Colonic mucosa (tissue), 4 donors: ENCODE results near the gene KIF6. TPM values are rescaled to one million over a fixed set of nuclear protein-coding genes. Genes with fewer than 3 reads are reported as not detected.

ENCODE experiments used
- DNase-seq: peaks from one replicate; pipeline ENCODE4 v3.0.0-alpha.2; 2020
- H3K27ac ChIP-seq: fragments of 200-600 bp; one replicate; pipeline ENCODE4 v1.8.0; 2021
- H3K27me3 ChIP-seq: fragments of 200-600 bp; one replicate; pipeline ENCODE4 v1.8.0; 2021
- H3K36me3 ChIP-seq: fragments of 200-600 bp; one replicate; pipeline ENCODE4 v1.8.0; 2021
- H3K4me1 ChIP-seq: fragments of 200-600 bp; one replicate; pipeline ENCODE4 v1.8.0; 2021; ENCODE audit warnings: mild to moderate bottlenecking
- H3K4me3 ChIP-seq: fragments of 200-600 bp; one replicate; pipeline ENCODE4 v1.8.0; 2021
- H3K9ac ChIP-seq, 2 donors: one replicate each; pipeline ENCODE4 v1.7.0; 2013; ENCODE audit warnings: control low read depth in 2 of 2, low read depth in 2 of 2, low read length in 2 of 2
- H3K9me3 ChIP-seq: fragments of 200-600 bp; one replicate; pipeline ENCODE4 v1.8.0; 2021
- CTCF ChIP-seq: fragments of 200-600 bp; IDR thresholded peaks from one replicate; pipeline ENCODE4 v1.8.0; 2022; ENCODE audit warnings: antibody characterized with exemption, mild to moderate bottlenecking
- intact Hi-C: fragments of 100-400 bp; cut with DNase I; formaldehyde crosslinking; loops from one replicate; pipeline ENCODE4 v1.14.1; 2022
- total RNA-seq, 2 donors: library from RNA; stranded (reverse); fragmentation: NEBNext Ultra II Directional in 1 of 2; extraction: Animal tissue kit (Norgen Biotek cat#: 25700) in 1 of 2; gene quantifications; one replicate each; pipeline ENCODE4 v1.2.1, GENCODE V29; 2021
- donor health status: healthy.
- donor health status: DM: no; HTN: no; CAD: no.
- donor health status: DM: no; HTN: no; CAD: no.

The KIF6 gene
- total RNA-seq, 2 donors from 2014 or later: 0.08 to 0.17 TPM

DNA sequence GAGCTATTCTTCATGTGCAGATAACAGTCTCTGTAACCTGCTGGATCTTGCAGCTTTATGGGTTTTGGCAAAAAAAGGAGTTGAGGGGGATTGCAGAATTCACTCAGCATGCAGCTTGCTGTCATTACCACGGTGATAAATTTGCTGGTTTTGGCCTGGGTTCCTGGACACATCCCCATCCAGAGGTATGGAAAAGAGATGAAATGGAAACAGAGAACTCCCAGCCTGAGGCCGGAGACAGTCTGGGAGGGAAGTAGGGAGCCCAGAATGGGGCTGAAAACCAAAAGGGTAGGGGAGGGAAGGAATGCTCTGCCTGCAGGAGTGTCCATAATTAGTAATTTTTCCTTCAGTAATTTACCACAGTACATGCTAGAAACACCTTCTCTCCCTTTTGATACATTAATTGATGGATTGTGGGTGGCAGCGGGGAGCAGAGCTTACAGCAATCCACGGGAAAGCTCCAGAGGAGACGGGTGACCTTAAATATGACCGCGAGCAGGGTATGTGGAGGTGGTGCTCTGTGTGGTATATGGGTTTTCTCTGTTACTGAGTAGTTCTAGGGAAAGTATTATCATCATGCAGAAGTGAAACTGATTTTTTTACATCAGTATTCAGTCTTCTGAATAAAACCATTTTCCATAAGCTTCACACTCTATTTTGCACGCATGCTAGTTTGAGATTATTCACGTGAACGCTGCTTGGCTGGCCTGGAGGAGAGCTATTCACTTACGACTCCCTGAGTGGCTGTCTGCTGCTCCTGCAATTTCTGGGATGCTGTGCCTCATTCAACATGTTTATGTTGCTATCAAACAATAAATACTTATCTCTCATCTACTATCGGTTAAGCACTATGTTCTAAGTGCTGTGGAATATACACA lies 336.4 kb downstream of the KIF6 start:
- Histone ChIP-seq H3K36me3 (no peaks in the 10 kb centered on the region), H3K27ac (no peak overlapping the region), H3K9ac (no peak overlapping the region), H3K4me1 (no peaks in the 10 kb centered on the region), H3K9me3 (no peaks in the 10 kb centered on the region), H3K27me3 (no peaks in the 10 kb centered on the region), H3K4me3 (no peak overlapping the region)
- no peak for TF ChIP-seq CTCF
- DNase-seq: no peak
- intact Hi-C loops: no loop called here

DNA sequence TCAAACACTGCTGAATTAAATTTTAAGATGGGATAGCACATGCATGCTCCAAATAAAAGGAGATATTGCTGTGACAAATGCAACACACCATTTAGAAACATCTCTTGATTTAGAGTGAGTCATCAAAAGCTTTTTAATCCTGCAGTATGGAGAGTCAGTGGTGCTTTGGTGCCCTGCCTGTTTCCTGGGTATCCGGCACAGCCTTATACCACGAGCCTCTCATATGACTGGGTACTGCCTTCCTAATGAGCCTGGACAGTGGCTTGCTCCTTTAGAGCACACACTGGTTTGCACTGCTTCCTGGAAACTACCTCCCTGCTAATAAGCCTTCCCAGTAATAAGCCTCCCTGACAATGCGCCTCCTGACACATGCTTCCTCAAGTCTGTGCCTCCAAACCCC lies 337.4 kb downstream of the KIF6 start:
- TF ChIP-seq CTCF: no peak
- H3K27me3 ChIP-seq: no peaks in the 10 kb centered on the region
- H3K9me3 ChIP-seq: no peaks in the 10 kb centered on the region
- intact Hi-C loops: no loop called here
- no peak overlapping the region for H3K27ac ChIP-seq
- H3K4me1 ChIP-seq: no peaks in the 10 kb centered on the region
- H3K9ac ChIP-seq: no peak overlapping the region
- H3K4me3 ChIP-seq: no peak overlapping the region
- no peaks in the 10 kb centered on the region for H3K36me3 ChIP-seq
- no peak for DNase-seq

DNA sequence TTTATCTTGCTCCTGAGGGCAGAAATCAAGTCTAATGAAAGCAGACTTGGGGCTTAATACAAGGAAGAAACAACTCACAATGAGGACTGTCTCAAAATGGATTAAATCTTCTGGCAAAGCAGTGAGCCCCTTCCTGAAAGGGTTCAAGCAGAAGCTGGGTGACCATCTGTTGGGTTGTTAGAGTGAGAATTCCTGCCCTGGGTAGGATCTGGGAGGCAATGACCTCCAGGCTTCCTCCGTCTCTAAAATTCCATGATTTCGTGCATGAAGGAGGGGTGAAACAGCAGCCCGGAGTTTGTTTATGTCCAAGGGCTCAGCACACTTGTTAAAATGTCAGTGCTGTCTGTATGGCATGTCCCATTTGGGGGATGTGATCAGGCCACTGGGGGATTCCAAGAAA lies 338.7 kb downstream of the KIF6 start:
- Histone ChIP-seq H3K9ac (no peak overlapping the region), H3K36me3 (no peaks in the 10 kb centered on the region), H3K9me3 (no peaks in the 10 kb centered on the region), H3K4me3 (no peak overlapping the region), H3K27ac (no peak overlapping the region), H3K4me1 (no peaks in the 10 kb centered on the region), H3K27me3 (no peaks in the 10 kb centered on the region)
- DNase-seq: no peak
- TF ChIP-seq CTCF: no peak
- intact Hi-C loops: no loop called here

DNA sequence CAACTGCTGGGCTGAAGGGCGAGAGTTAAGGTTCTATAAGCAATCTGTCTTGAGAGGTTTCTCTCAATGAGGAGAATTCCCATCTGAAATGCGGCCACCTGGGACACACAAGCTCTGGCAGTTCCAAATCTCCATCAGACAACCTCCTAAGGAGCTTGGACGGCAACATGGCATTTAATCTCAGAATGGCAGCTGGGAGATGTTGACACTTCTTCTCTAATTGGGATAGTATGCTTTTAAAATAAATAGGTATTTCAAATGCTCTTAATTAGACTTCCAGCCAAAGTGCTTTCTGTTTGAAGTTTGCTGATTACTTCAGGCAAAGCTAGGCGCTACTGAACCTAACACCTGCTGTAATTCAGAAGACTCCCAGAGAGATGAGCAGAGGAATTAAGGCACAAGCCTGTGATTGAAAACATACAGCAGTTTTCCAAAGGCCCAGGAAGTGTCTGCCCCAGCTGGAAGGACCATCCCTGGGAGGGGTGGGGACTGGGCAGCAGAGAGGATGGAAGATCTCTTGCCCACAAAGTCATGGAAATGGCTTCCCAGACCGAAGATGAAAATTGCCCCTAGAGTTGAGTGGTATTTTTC lies 343.6 kb downstream of the KIF6 start:
- no peak overlapping the region for H3K27ac ChIP-seq
- DNase-seq: no peak
- TF ChIP-seq CTCF: no peak
- H3K9me3 ChIP-seq: no peaks in the 10 kb centered on the region
- no peak overlapping the region for H3K9ac ChIP-seq
- intact Hi-C loops: no loop called here
- H3K4me3 ChIP-seq: no peak overlapping the region
- no peaks in the 10 kb centered on the region for H3K36me3 ChIP-seq
- no peaks in the 10 kb centered on the region for H3K27me3 ChIP-seq
- H3K4me1 ChIP-seq: no peaks in the 10 kb centered on the region

DNA sequence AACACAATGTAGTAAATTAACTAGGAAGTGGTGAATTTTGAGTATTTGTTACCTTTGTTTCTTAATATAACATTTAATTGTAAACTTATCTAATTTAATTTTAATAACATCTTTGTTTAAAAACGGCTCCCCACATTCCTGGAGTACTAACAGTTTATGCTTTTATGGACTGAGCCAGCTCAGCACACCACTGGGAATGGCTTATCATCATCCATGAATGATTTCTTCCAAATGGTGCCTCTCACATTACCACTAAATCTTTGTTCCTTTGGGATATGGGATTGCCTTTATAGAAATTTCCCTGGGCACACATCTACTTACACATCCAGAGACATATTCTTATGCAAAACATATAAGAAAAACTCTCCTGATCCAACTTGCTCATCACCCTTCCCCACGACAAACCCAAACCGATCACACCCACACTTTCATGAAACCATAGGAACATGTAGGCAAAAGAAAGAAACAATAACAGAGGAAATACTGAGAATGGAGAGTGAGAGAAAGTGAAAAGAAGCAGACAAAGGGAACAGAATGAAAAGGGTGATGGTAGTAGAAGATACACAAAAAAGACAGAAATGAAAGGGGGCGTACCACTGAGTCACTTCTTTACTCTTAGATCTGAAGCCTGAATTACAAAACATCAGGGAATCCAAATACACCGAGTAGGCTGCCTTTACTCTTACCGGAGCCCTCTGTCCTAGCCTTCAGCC lies 344.2 kb downstream of the KIF6 start:
- Histone ChIP-seq H3K4me1 (no peaks in the 10 kb centered on the region), H3K9ac (no peak overlapping the region), H3K4me3 (no peak overlapping the region), H3K27ac (no peak overlapping the region), H3K9me3 (no peaks in the 10 kb centered on the region), H3K27me3 (no peaks in the 10 kb centered on the region), H3K36me3 (no peaks in the 10 kb centered on the region)
- no peak for DNase-seq
- intact Hi-C loops: no loop called here
- TF ChIP-seq CTCF: no peak
